ENCODE data around the gene FMNL2.

DNA sequence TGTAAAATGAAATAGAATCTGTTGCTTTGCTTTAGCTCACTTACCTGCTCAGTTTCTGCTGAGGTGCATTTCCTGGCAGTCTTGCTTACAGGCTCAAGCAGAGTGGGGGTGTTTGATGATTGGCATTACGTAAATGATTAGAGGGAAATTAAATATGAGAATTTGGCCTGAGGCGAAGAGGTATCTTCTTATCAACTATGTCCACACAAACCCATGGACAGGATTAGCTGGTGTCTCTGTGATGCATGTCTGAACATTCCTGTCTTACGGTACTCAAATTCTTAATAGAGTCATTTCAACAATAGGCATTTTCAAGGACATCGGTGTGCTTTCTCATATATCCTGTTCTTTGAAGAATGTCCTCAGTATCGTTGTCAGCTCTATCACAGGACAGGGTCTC, 280.2 kb downstream of the FMNL2 start:
- TF ChIP-seq POLR2A (IDR thresholded peaks at IDR 0.05; ENCODE audit: low read depth, low read length) = no peak
- TF ChIP-seq POLR2AphosphoS5 (IDR thresholded peaks at IDR 0.05; ENCODE audit: low read depth, low read length) = no peak
- TF ChIP-seq TAF1 (IDR thresholded peaks at IDR 0.05; ENCODE audit: borderline replicate concordance, low read depth, low read length) = no peak
